Fibroblast of villous mesenchyme (primary cell): ENCODE results near the gene CD81. TPM values are rescaled to one million over a fixed set of nuclear protein-coding genes. Genes with fewer than 3 reads are reported as not detected.

Experiments used
- DNase-seq: peaks from one replicate; pipeline ENCODE4 v3.0.0-alpha.2; 2010; ENCODE audit warnings: low read depth
- H3K4me3 ChIP-seq: 2 replicates; pipeline ENCODE4 v1.5.1; 2011; ENCODE audit warnings: low read depth, mild to moderate bottlenecking, low read length
- total RNA-seq: library from RNA; depleted of rRNA; stranded (reverse); fragments of >200 nt; gene quantifications from 2 replicates; pipeline ENCODE4 v1.2.3, GENCODE V29; 2012
- TF ChIP-seq, protein P1 (sequence below): IDR thresholded peaks from 2 replicates; pipeline ENCODE4 v1.5.1; 2012; ENCODE audit warnings: low read depth, mild to moderate bottlenecking, low read length; ENCODE audit not compliant: insufficient read depth

The CD81 gene
- total RNA-seq, 1 donor, result 257 TPM

DNA sequence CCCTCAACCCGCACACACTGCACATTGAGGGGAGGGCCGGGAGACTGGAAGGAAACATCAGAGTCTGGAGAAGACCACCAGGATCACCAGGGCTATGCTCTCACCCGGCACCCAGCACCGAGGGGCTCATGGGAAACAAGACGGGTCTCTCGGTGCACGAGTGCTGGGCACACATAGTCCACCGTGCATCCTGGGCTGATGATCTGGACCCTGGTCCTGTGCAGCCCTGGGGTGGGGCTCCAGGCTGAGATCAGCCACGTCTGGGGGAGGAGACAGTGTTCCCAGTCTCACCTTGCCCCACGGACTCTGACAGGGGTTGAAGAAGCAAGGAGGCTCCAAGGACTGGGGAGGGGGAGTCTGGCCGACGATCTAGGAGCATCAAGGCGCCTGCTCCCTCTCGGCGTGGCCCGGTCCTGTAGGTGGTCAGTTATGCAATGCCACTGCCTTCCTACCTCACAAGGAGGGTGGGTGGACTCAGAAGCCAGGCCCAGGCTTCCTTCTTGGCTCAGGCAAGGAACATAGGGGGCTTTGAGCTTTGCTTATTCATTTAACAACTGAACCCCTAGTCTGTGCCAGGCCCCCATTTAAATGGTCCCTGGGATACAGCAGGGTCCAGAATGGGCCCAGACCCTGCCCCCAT is 11.4 kb upstream of the CD81 start:
- TF ChIP-seq, protein P1, sequence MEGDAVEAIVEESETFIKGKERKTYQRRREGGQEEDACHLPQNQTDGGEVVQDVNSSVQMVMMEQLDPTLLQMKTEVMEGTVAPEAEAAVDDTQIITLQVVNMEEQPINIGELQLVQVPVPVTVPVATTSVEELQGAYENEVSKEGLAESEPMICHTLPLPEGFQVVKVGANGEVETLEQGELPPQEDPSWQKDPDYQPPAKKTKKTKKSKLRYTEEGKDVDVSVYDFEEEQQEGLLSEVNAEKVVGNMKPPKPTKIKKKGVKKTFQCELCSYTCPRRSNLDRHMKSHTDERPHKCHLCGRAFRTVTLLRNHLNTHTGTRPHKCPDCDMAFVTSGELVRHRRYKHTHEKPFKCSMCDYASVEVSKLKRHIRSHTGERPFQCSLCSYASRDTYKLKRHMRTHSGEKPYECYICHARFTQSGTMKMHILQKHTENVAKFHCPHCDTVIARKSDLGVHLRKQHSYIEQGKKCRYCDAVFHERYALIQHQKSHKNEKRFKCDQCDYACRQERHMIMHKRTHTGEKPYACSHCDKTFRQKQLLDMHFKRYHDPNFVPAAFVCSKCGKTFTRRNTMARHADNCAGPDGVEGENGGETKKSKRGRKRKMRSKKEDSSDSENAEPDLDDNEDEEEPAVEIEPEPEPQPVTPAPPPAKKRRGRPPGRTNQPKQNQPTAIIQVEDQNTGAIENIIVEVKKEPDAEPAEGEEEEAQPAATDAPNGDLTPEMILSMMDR, result no peak
- no peak for DNase-seq
- no peak overlapping the region for H3K4me3 ChIP-seq

DNA sequence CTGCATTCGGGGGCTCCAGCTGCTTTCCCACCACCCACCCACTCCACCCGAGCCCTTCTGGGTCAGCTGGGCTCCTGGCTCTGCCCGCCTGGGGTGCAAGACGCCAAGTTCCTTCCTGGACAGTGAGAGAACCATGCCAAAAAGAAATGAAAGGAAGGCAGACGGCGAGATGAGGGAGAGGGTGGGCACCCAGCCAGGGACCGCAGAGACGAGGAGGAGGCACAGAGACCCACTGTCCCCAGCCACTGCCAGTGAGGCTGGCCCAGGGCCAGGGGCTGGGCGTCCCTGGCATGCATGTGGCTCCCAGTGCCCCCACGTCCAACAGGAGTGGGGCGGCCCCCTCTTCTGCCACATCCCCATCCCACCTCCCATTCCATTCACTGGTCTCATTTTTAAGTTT is 10.8 kb upstream of the CD81 start:
- no peak for DNase-seq
- H3K4me3 ChIP-seq, result no peak overlapping the region
- TF ChIP-seq, protein P1, result no peak

DNA sequence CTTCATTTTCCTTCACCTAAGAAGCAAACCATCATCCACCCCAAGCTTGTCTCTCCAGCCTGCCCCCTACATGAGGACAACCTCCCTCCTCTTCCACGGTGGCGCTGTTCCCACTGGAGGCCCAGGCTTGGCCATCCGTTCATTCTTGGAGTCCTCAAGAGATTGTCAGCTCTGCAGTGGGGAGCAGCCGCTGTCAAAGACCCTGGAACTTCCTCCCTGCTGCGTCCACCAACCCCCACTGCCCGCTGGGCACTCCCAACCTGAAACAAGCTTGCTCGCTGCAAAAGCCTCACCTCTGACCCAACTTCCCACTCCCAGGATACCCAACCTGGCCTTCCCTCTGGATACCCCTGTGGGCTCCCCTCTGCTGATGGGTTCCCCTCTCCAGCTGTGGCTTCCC is 10.4 kb upstream of the CD81 start:
- TF ChIP-seq, protein P1, result no peak
- no peak overlapping the region for H3K4me3 ChIP-seq
- no peak for DNase-seq

DNA sequence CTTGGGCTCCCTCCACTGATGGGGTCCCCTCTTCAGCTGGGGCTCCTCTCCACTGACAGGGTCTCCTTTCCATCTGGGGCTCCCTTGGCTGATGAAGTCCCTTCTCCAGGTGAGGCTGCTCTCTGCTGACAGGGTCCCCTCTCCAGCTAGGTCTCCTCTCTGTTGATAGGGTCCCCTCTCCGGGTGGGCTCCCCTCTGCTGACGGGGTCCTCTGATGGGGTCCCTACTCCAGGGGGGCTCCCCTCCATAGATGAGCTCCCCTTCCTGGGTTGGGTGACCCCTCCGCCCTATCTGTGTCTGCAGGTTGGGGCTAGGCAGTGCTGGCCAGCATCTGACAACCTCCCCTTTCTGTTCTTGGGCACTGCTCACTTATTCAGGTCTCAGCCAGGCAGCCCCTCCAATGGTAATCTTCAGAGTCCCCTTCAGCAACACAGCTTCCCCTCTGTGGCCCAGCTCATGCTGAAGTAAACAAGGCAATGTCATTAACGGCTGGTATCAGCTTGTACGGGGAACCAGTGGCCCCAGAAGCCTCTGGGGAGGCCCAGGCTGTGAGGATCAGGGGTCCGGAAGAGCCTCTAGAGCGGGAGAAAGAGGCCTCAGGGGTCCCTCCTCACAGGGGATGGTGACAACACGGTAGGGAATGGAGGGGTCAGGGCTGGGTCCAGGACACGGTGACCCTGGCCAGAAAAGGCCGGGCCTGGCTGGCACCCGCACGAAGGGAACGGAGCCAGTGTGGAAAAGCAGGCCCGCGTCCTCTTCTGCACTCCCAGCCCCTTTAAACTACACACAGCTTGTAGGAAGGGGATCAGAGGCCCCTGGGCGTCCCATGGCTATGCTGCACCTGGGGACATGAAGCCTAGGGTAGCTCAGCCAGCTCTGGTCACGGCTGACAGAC is 9.6 kb upstream of the CD81 start:
- no peak overlapping the region for H3K4me3 ChIP-seq
- TF ChIP-seq, protein P1, result no peak
- DNase-seq, result no peak

DNA sequence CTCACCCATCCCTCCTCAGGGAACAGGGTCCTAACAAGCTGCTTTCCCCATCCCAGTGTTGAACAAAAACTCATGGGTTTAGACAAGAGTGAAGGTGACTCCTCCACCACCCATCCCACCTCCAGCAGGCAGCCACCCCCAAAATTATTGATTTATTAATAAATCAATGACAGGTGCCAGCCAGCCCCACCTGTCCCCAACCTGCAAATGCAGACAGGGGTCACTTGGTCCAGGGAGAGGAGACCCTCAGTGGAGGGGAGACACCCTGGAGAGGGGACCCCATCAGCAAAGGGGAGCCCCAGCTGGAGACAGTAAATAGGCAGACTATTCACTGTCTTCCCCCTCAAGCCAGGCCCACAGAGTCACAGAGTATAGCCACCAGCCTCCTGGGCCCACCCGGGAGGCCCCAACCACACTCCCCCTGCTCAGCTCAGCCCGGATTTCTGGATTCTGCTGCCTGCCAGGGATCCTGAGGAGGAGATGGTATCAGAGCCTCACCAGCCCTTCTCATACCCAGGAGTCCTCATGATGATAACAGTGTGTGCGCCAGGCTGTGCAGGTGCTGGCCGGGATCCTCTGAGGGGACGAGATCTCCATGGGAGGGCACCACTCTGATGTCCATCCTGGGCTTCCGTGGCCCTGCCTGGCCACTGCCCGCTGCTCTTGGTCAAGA is 8.8 kb upstream of the CD81 start:
- DNase-seq, result no peak
- TF ChIP-seq, protein P1, result no peak

DNA sequence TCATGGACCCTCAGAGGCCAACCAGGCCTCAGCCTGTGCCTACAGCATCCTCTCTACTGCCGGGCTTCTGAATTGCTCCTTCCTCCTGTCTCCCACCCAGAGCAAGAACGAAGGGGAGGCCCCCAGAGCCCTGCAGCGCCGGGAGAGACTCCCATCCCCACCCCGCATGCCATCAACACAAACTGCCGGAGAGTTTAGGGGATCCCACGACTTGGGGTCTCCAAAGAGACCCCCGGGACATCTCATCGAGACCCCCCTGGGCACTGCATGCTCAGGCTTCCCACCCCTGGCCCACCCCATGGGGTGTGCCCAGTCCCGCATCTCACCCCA is 8.3 kb upstream of the CD81 start:
- H3K4me3 ChIP-seq, result no peak overlapping the region
- no peak for DNase-seq
- TF ChIP-seq, protein P1, result no peak

More for the DNA sequence above, 8.8 kb upstream of the CD81 start:
- no peak overlapping the region for H3K4me3 ChIP-seq
